Spleen (tissue), 7 donors: ENCODE data around the gene DCTPP1.

Experiments used
- POLR2A ChIP-seq, 3 donors: fragments of 450-650 bp; IDR thresholded peaks; one replicate each; pipeline ENCODE4 v1.5.1; 2017; ENCODE audit warnings: antibody characterized with exemption in 3 of 3, mild to moderate bottlenecking in 1 of 3
- POLR2AphosphoS5 ChIP-seq, 3 donors: sonication (generic); formaldehyde crosslinking; IDR thresholded peaks; one replicate each; pipeline ENCODE4 v1.5.1; 2017; ENCODE audit warnings: antibody characterized with exemption in 3 of 3
- TF ChIP-seq, protein P1 (sequence below), 11 experiments: fragments of 200-600 bp in 7 of 11; fragments of 450-650 bp in 4 of 11; sonication (generic) in 4 of 11; IDR thresholded peaks in 8 of 11; conservative IDR thresholded peaks in 3 of 11; 1 replicate in 7 of 11; 2 replicates in 4 of 11; pipeline versions ENCODE4 v1.4.0 to v1.8.0; 2016 to 2021; ENCODE audit warnings: antibody characterized with exemption in 11 of 11, inconsistent platforms in 4 of 11, mild to moderate bottlenecking in 1 of 11
- donor health status: DM: no; HTN: no; CAD: no; lungs with moderate emphysema.
- donor health status: DM: no; HTN: no; CAD: no.
- donor health status: DM: no; HTN: no; CAD: no.

DNA sequence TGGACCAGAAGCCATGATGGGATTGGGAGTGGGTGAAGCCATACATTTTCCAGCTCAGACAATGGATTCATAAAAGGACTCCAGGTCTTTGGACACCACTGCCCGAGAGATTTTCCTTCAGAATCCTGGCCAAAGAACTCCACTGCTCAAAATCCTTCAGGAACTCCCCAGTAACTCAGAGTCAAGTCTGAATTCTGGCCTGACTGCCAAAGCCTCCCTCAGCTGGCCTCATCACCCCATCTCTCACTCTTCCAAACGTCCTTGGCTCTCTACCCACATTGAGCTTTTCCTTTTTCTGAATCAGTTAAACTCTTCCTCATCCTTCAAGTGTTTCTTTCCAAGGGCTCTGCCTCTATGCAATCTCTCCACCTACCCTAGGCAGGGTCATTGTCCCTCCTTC, 46.3 kb downstream of the DCTPP1 start:
- TF ChIP-seq, protein P1, sequence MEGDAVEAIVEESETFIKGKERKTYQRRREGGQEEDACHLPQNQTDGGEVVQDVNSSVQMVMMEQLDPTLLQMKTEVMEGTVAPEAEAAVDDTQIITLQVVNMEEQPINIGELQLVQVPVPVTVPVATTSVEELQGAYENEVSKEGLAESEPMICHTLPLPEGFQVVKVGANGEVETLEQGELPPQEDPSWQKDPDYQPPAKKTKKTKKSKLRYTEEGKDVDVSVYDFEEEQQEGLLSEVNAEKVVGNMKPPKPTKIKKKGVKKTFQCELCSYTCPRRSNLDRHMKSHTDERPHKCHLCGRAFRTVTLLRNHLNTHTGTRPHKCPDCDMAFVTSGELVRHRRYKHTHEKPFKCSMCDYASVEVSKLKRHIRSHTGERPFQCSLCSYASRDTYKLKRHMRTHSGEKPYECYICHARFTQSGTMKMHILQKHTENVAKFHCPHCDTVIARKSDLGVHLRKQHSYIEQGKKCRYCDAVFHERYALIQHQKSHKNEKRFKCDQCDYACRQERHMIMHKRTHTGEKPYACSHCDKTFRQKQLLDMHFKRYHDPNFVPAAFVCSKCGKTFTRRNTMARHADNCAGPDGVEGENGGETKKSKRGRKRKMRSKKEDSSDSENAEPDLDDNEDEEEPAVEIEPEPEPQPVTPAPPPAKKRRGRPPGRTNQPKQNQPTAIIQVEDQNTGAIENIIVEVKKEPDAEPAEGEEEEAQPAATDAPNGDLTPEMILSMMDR (IDR thresholded peaks at IDR 0.05 in 8 of 11, conservative IDR thresholded peaks at IDR 0.05 in 3 of 11): no peak
- no peak for TF ChIP-seq POLR2AphosphoS5 (IDR thresholded peaks at IDR 0.05)
- TF ChIP-seq POLR2A (IDR thresholded peaks at IDR 0.05): no peak
